Pancreas (tissue), 10 donors: ENCODE results near the gene SPIN4. TPM values are rescaled to one million over a fixed set of nuclear protein-coding genes. Genes with fewer than 3 reads are reported as not detected.

Experiments used
- ATAC-seq, 4 donors: fragments of 200-7000 bp; cut with Tn5 transposase; one replicate each; pipeline versions ENCODE4 v1.8.0 to v1.9.1; 2020; ENCODE audit warnings: mild to moderate bottlenecking in 4 of 4, moderate library complexity in 4 of 4
- DNase-seq, 6 donors: peaks; one replicate each; pipeline ENCODE4 v3.0.0-alpha.2; 2020
- FAIRE-seq: peaks from 2 replicates; lab custom pipeline; 2012; peaks lifted over from hg19 to GRCh38; lab: Jason Lieb, UNC
- H3K27ac ChIP-seq, 4 donors: fragments of 200-600 bp; sonication (generic); 1 replicate in 3 of 4; 2 replicates in 1 of 4; pipeline versions ENCODE4 v1.5.0 to v1.8.0; 2020
- H3K27me3 ChIP-seq, 4 donors: fragments of 200-600 bp; one replicate each; pipeline ENCODE4 v1.8.0; 2021
- H3K36me3 ChIP-seq, 3 donors: fragments of 200-600 bp; sonication (generic) in 1 of 3; one replicate each; pipeline versions ENCODE4 v1.5.0 to v1.8.0; 2020 to 2021
- H3K4me1 ChIP-seq, 3 donors: fragments of 200-600 bp; one replicate each; pipeline ENCODE4 v1.8.0; 2021
- H3K4me3 ChIP-seq, 4 donors: fragments of 200-600 bp; sonication (generic) in 2 of 4; one replicate each; pipeline versions ENCODE4 v1.5.0 to v1.8.0; 2020 to 2021
- H3K9me3 ChIP-seq, 4 donors: fragments of 200-600 bp; one replicate each; pipeline ENCODE4 v1.8.0; 2021
- WGBS, 2 donors: extraction: QIAGEN DNeasy Blood & Tissue Kit; methylation state at CpG; one replicate each; pipeline ENCODE4 v1.1.7; 2013; 5-methylcytosine and 5-hydroxymethylcytosine counted together
- intact Hi-C, 3 donors: fragments of 100-400 bp; cut with DNase I; formaldehyde crosslinking; loops; one replicate each; pipeline versions ENCODE4 v1.11.1 to v1.14.2; 2022
- polyA plus RNA-seq, 2 donors: library from polyadenylated mRNA; stranded (reverse); fragments of 200-250 nt; gene quantifications; one replicate each; pipeline ENCODE4 v1.2.3, GENCODE V29; 2013
- total RNA-seq, 6 donors: library from RNA; stranded (reverse); fragmentation: NEBNext Ultra II Directional in 4 of 6; extraction: Animal tissue kit (Norgen Biotek cat#: 25700) in 4 of 6; gene quantifications; one replicate each; pipeline versions ENCODE4 v1.2.1 to v1.2.4, GENCODE V29; 2021 to 2023
- TF ChIP-seq, protein P1 (sequence below), 4 donors: fragments of 200-600 bp; sonication (generic) in 3 of 4; IDR thresholded peaks; one replicate each; pipeline versions ENCODE4 v1.5.0 to v1.8.0; 2021; ENCODE audit warnings: antibody characterized with exemption in 4 of 4
- donor health status: healthy with polysubstance abuse.
- donor health status: DM: no; HTN: no; CAD: no; lungs with moderate emphysema.
- donor health status: DM: no; HTN: no; CAD: no.
- donor health status: control.
- donor health status: control.
- donor health status: Bipolar disorder and iron deficiency.
- donor health status: DM: yes; HTN: yes; CAD: no.
- donor health status: DM: no; HTN: no; CAD: no.
- donor health status: DM: no; HTN: no; CAD: no.
- donor health status: DM: yes; HTN: yes; CAD: no.

Gene SPIN4
- total and polyA plus RNA-seq, 8 donors = 0.72 to 3.3 (median 1.6) TPM

DNA sequence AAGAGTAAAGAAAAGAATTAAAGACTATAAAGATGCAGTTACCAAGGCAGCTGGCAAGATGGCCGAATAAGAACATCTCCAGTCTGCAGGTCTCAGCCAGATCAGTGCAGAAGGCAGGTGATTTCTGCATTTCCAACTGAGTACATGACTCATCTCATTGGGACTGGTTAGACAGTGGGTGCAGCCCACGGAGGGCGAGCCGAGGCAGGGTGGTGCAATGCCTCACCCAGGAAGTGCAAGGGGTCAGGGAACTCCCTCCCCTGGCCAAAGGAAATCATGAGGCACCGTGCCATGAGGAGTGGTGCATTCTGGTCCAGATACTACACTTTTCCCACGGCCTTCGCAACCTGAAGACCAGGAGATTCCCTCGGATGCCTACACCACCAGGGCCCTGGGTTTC, 20.5 kb downstream of the SPIN4 start:
- peaks cover 0 to 4% (median 1%) of the 10 kb centered on the region in 4 donors for H3K27me3 ChIP-seq

DNA sequence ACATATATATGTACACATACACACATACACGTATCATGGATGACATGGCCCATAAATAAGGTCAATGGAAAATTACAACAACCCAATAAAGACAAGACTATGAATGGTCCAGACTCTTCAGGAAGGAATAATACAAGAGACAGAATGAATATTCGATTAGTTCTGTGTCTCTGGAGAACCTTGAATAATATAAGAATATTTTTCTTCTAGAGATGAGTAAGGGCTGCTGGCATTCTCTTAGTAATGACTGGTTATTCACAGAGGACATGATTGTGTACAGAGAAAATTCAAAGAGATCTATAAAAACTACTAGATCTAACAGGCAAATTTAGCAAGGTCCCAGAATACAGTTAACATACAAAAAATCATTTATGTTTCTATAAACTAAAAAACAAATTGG, 23.3 kb downstream of the SPIN4 start:
- 46 to 87% methylated on average over 2 of the region's 2 CpGs for WGBS, 2 donors
- intact Hi-C loops = no loop called here
- Histone ChIP-seq H3K4me1 (no peaks in the 10 kb centered on the region), H3K36me3 (no peaks in the 10 kb centered on the region), H3K27ac (no peak overlapping the region), H3K4me3 (no peak overlapping the region), H3K27me3 (peaks cover 0 to 4% (median 1%) of the 10 kb centered on the region in 4 donors), H3K9me3 (no peaks in the 10 kb centered on the region)
- ATAC-seq (no peak), DNase-seq (no peak), FAIRE-seq (no peak)
- TF ChIP-seq, protein P1, sequence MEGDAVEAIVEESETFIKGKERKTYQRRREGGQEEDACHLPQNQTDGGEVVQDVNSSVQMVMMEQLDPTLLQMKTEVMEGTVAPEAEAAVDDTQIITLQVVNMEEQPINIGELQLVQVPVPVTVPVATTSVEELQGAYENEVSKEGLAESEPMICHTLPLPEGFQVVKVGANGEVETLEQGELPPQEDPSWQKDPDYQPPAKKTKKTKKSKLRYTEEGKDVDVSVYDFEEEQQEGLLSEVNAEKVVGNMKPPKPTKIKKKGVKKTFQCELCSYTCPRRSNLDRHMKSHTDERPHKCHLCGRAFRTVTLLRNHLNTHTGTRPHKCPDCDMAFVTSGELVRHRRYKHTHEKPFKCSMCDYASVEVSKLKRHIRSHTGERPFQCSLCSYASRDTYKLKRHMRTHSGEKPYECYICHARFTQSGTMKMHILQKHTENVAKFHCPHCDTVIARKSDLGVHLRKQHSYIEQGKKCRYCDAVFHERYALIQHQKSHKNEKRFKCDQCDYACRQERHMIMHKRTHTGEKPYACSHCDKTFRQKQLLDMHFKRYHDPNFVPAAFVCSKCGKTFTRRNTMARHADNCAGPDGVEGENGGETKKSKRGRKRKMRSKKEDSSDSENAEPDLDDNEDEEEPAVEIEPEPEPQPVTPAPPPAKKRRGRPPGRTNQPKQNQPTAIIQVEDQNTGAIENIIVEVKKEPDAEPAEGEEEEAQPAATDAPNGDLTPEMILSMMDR (IDR thresholded peaks at IDR 0.05) = no peak

More for the DNA sequence above, 20.5 kb downstream of the SPIN4 start:
- Histone ChIP-seq H3K4me3 (no peak overlapping the region), H3K36me3 (no peaks in the 10 kb centered on the region), H3K9me3 (no peaks in the 10 kb centered on the region), H3K27ac (no peak overlapping the region), H3K4me1 (no peaks in the 10 kb centered on the region)
- 78 to 90% methylated on average over 8 of the region's 8 CpGs for WGBS, 2 donors
- no peak for FAIRE-seq
- intact Hi-C loops = no loop called here
- TF ChIP-seq, protein P1 (IDR thresholded peaks at IDR 0.05) = no peak
- no peak for DNase-seq
- no peak for ATAC-seq

DNA sequence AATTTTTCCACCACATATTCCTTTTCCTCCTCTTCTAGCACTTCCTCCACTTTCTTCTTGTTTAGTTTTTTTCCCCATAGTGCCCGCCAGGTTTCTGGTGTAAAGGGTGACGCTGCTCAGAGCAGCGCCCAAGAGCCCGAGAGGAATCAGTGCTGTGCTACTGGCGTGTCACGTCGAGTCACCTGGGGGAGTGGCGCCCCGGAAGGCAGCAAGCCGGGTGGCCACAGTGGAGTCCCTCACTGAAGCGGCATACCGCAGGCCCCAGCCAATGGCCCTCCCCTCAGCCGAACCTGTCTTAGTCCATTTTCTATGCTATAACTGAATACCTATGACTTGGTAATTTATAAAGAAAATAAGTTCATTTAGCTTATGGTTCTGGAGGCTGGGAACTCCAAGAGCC, 51.5 kb downstream of the SPIN4 start:
- peak in 1 of 6 donors; percentile 42 for DNase-seq
- no peaks in the 10 kb centered on the region for H3K9me3 ChIP-seq
- TF ChIP-seq, protein P1 (IDR thresholded peaks at IDR 0.05) = no peak
- no peak overlapping the region for H3K27ac ChIP-seq
- intact Hi-C loops = no loop called here
- no peaks in the 10 kb centered on the region for H3K4me1 ChIP-seq
- FAIRE-seq = no peak
- no peak overlapping the region for H3K4me3 ChIP-seq
- H3K36me3 ChIP-seq = no peaks in the 10 kb centered on the region
- WGBS, 2 donors = 90 to 97% methylated on average over 13 of the region's 13 CpGs
- ATAC-seq = no peak
- H3K27me3 ChIP-seq = no peaks in the 10 kb centered on the region
